GM23248 (cell line): ENCODE measurements around the gene XRCC4.

Experiments used
- EZH2 ChIP-seq: fragments of 200-600 bp; sonication (generic); IDR thresholded peaks from 2 replicates; pipeline ENCODE4 v1.6.1; 2018; ENCODE audit warnings: antibody characterized with exemption, mild to moderate bottlenecking; ENCODE audit not compliant: insufficient read depth, poor library complexity, severe bottlenecking
- EZH2phosphoT487 ChIP-seq: fragments of 200-600 bp; sonication (generic); IDR thresholded peaks from 2 replicates; pipeline ENCODE4 v1.6.1; 2018; ENCODE audit warnings: antibody characterized with exemption, moderate library complexity, mild to moderate bottlenecking, low read depth; ENCODE audit not compliant: insufficient read depth

GRCh38 chr5:83199126-83199525 is 121.8 kb downstream of the XRCC4 start:
- TF ChIP-seq EZH2phosphoT487, result no peak
- no peak for TF ChIP-seq EZH2
